ENCODE results near the gene GPR18.
A peak's percentile ranks its signal among the peaks of the same experiment; 100 is the strongest.

The GPR18 gene

GRCh38 chr13:99218969-99219368 is 39.2 kb downstream of the GPR18 start:
- DNase-seq (ENCODE audit: low spot score), result no peak
- ChIA-PET POLR2A (ENCODE audit: low non-redundant PET) (no interaction called here), CTCF (no interaction called here)
- no peak for TF ChIP-seq CTCF (conservative IDR thresholded peaks at IDR 0.05; ENCODE audit: low read depth)
- H3K27ac ChIP-seq, result no peak overlapping the region

- no peak for DNase-seq (ENCODE audit: low spot score)
- no peak for TF ChIP-seq CTCF (conservative IDR thresholded peaks at IDR 0.05; ENCODE audit: low read depth)
- CTCF ChIA-PET, result no interaction called here
- POLR2A ChIA-PET (ENCODE audit: low non-redundant PET), result no interaction called here
- no peak overlapping the region for H3K27ac ChIP-seq
These were observed 39.6 kb downstream of the GPR18 start for GRCh38 chr13:99218545-99218944.

- ChIA-PET POLR2A (ENCODE audit: low non-redundant PET) (no interaction called here), CTCF (no interaction called here)
- H3K27ac ChIP-seq, result no peak overlapping the region
- DNase-seq (ENCODE audit: low spot score), result no peak
- TF ChIP-seq CTCF (conservative IDR thresholded peaks at IDR 0.05; ENCODE audit: low read depth), result no peak
These were observed 40.1 kb downstream of the GPR18 start for GRCh38 chr13:99218126-99218525.

- CTCF ChIA-PET, result no interaction called here
These were observed 40.6 kb downstream of the GPR18 start for GRCh38 chr13:99217461-99218110.

GRCh38 chr13:99215184-99215830 is 42.9 kb downstream of the GPR18 start:
- TF ChIP-seq CTCF (conservative IDR thresholded peaks at IDR 0.05; ENCODE audit: low read depth), result no peak
- ChIA-PET CTCF (no interaction called here), POLR2A (ENCODE audit: low non-redundant PET) (no interaction called here)
- no peak overlapping the region for H3K27ac ChIP-seq
- no peak for DNase-seq (ENCODE audit: low spot score)

More at GRCh38 chr13:99217461-99218110, 40.6 kb downstream of the GPR18 start:
- DNase-seq (ENCODE audit: low spot score), result no peak
- H3K27ac ChIP-seq, result 0 out of 2 replicates have a peak overlapping the region, but pooled peaks have one; percentile 5
- POLR2A ChIA-PET (ENCODE audit: low non-redundant PET), result no interaction called here
- TF ChIP-seq CTCF (conservative IDR thresholded peaks at IDR 0.05; ENCODE audit: low read depth), result no peak

GRCh38 chr13:99214731-99215130 is 43.4 kb downstream of the GPR18 start:
- DNase-seq (ENCODE audit: low spot score), result no peak
- no peak overlapping the region for H3K27ac ChIP-seq
- CTCF ChIA-PET, result no interaction called here
- TF ChIP-seq CTCF (conservative IDR thresholded peaks at IDR 0.05; ENCODE audit: low read depth), result no peak
- POLR2A ChIA-PET (ENCODE audit: low non-redundant PET), result no interaction called here
